ENCODE measurements around the gene PCLO. TPM values are rescaled to one million over a fixed set of nuclear protein-coding genes. Genes with fewer than 3 reads are reported as not detected.

Gene PCLO
- total RNA-seq, 1 experiment from 2014 or later: 44.4 TPM

GRCh38 chr7:83040484-83040883 lies 122.2 kb downstream of the PCLO start:
- DNase-seq (ENCODE audit: low spot score): no peak

GRCh38 chr7:83038787-83039186 lies 123.9 kb downstream of the PCLO start:
- peak; percentile 39 for DNase-seq (ENCODE audit: low spot score)

GRCh38 chr7:83036721-83037380 lies 125.8 kb downstream of the PCLO start:
- no peak for DNase-seq (ENCODE audit: low spot score)

- DNase-seq (ENCODE audit: low spot score): no peak
These were observed 126.6 kb downstream of the PCLO start for GRCh38 chr7:83036130-83036529.

GRCh38 chr7:83032195-83032594 lies 130.5 kb downstream of the PCLO start:
- no peak for DNase-seq (ENCODE audit: low spot score)

- DNase-seq (ENCODE audit: low spot score): peak; percentile 82
These were observed 138.6 kb downstream of the PCLO start for GRCh38 chr7:83023817-83024665.

GRCh38 chr7:83021032-83021431 lies 141.7 kb downstream of the PCLO start:
- DNase-seq (ENCODE audit: low spot score): no peak

- DNase-seq (ENCODE audit: low spot score): no peak
These were observed 142.5 kb downstream of the PCLO start for GRCh38 chr7:83020161-83020560.

GRCh38 chr7:83015916-83016315 lies 146.8 kb downstream of the PCLO start:
- no peak for DNase-seq (ENCODE audit: low spot score)

GRCh38 chr7:83014546-83014945 lies 148.1 kb downstream of the PCLO start:
- no peak for DNase-seq (ENCODE audit: low spot score)

- no peak for DNase-seq (ENCODE audit: low spot score)
These were observed 150.7 kb downstream of the PCLO start for GRCh38 chr7:83011954-83012353.

GRCh38 chr7:83005410-83005809 lies 157.3 kb downstream of the PCLO start:
- DNase-seq (ENCODE audit: low spot score): peak; percentile 10

- DNase-seq (ENCODE audit: low spot score): peak; percentile 57
These were observed 161.2 kb downstream of the PCLO start for GRCh38 chr7:83001362-83002040.

GRCh38 chr7:82998436-82998835 lies 164.2 kb downstream of the PCLO start:
- DNase-seq (ENCODE audit: low spot score): no peak

GRCh38 chr7:82985144-82985802 lies 177.4 kb downstream of the PCLO start:
- no peak for DNase-seq (ENCODE audit: low spot score)

- no peak for DNase-seq (ENCODE audit: low spot score)
These were observed 182.4 kb downstream of the PCLO start for GRCh38 chr7:82980130-82980788.

GRCh38 chr7:82975811-82976468 lies 186.7 kb downstream of the PCLO start:
- no peak for DNase-seq (ENCODE audit: low spot score)

- DNase-seq (ENCODE audit: low spot score): no peak
These were observed 190.5 kb downstream of the PCLO start for GRCh38 chr7:82972135-82972534.

- no peak for DNase-seq (ENCODE audit: low spot score)
These were observed 197.3 kb downstream of the PCLO start for GRCh38 chr7:82965088-82966036.

Data from A172 (cell line).